Pulmonary artery endothelial cell (primary cell): ENCODE data around the gene PLCXD1. TPM values are rescaled to one million over a fixed set of nuclear protein-coding genes. Genes with fewer than 3 reads are reported as not detected.
A peak's percentile ranks its signal among the peaks of the same experiment; 100 is the strongest.
"Not testable (repeated sequence)": the region's sequence is repeated elsewhere in the genome, so short reads cannot be mapped to it uniquely, and the experiment has no call there.

Experiments used
- DNase-seq: peaks from one replicate; pipeline ENCODE4 v3.0.0-alpha.2; 2011; ENCODE audit warnings: low read depth, low spot score
- total RNA-seq: library from RNA; depleted of rRNA; stranded (reverse); fragments of >200 nt; gene quantifications from 2 replicates; pipeline ENCODE4 v1.2.3, GENCODE V29; 2014

The PLCXD1 gene
- total RNA-seq, 1 donor from 2014 or later: 8.7 TPM

GRCh38 chrX:262381-262909, 18.7 kb upstream of the PLCXD1 start:
- no peak for DNase-seq

- DNase-seq: not testable (repeated sequence)
Measured at GRCh38 chrX:264006-264405, 17.2 kb upstream of the PLCXD1 start.

GRCh38 chrX:264634-265455, 16.3 kb upstream of the PLCXD1 start:
- DNase-seq: no peak

DNA sequence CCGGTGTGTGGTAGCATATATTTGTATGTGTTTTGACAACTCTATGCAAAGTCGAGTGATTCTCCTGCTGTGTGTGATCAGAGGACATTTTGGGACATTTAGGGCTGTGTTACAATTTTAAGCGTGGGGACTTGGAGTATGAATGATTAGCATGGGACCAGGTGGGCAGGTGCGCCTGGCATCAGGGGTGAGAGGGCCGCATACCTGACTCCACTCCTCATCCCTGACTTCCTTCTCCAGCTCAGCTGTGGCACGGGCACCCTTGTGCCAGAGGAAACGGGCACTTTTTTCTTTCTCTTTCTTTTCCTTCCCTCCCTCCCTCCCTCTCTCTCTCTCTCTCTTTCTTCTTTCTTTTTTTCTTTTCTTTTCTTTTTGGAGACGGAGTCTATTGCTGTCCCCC, 15.7 kb upstream of the PLCXD1 start:
- DNase-seq: no peak

- DNase-seq: no peak
Measured at GRCh38 chrX:267771-268261, 13.4 kb upstream of the PLCXD1 start.

DNA sequence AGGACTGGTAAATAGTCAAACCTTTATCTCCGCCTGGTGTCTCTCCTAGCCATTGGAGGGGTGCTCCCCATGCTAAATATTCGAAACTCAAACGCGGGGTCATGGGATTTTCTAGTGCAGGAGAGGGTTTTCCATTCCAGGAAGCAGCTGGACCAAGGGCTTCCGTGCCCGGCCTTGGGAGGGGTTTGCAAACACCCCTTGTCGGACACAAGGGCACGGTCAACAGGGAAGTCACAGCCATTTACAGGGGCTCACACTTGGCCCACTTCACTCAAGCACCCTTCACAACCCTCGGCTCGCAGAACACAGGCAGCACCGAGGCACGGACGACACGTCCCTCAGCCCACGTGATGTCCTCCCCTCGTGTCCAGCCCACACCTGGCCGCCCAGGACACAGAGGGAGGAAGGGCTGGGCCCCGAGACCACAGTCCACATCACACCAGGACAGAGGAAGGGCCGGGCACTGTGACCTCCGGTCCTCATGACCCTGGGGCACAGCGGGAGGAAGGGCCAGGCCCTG, 10.3 kb upstream of the PLCXD1 start:
- no peak for DNase-seq

GRCh38 chrX:274904-275475, 6.2 kb upstream of the PLCXD1 start:
- no peak for DNase-seq

DNA sequence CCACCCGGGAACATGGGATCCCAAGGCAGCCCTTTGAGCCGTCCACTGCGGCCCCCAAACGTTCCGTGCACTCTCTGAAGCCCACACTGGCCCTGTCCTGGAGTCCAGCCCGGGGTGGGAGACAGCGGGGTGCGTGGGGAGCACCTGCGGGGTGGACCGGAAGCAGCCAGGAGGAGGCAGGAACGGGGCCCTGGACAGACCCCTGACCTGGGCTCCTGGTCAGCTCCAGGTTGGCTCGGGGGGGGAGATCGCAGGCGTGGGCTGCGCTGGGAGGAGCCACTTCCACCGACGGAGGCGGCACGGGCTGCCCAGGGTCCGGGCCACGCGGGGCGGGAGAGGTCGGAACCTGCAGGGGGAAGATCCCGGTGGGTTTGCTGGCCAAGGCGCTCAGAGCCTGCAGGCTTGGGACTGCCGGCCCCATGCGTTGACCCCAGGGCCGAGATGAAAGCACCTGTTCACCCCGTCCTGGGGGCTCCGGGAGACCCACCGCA, 5.7 kb upstream of the PLCXD1 start:
- no peak for DNase-seq

- no peak for DNase-seq
Measured at GRCh38 chrX:275967-276580, 5.1 kb upstream of the PLCXD1 start.

DNA sequence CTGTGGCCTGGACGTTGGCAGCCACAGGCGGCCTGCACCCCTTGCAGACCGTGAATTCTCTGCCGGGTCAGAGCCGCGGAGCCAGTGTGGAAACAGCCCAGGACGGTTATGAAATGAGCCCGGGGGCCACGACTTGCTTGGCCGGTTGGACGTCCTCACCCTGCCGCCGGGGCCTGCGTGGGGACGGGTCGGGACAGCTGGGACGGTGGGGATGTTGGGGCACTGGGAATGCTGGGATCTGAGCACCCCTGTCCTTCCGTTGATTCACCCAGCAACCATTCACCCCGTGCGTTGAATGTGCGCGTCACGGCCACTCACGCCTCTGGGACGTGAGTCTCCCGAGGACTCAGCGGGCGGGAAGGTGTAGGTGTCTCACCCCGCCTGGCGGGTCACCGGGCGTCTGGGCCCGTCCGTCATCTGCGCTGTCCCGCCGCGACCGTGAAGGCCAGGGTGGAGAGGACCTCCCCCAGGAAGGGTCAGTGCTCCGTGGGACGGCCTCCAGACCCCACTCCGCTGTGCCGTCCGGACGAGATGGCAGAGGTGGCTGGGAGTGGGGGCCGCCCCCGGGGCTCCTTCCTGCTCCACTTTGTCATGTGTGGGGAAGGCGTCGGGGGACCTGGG, 4.5 kb upstream of the PLCXD1 start:
- no peak for DNase-seq

- DNase-seq: not testable (repeated sequence)
Measured at GRCh38 chrX:279757-280604, 1.2 kb upstream of the PLCXD1 start.

DNA sequence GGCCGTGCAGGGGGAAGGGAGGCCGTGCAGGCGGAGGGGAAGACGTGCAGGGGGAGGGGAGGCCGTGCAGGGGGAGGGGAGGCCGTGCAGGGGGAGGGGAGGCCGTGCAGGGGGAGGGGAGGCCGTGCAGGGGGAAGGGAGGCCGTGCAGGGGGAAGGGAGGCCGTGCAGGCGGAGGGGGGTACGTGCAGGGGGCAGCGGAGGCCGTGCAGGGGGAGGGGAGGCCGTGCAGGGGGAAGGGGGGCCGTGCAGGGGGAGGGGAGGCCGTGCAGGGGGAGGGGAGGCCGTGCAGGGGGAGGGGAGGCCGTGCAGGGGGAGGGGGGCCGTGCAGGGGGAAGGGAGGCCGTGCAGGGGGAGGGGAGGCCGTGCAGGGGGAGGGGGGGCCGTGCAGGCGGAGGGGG, 459 bp upstream of the PLCXD1 start:
- not testable (repeated sequence) for DNase-seq

DNA sequence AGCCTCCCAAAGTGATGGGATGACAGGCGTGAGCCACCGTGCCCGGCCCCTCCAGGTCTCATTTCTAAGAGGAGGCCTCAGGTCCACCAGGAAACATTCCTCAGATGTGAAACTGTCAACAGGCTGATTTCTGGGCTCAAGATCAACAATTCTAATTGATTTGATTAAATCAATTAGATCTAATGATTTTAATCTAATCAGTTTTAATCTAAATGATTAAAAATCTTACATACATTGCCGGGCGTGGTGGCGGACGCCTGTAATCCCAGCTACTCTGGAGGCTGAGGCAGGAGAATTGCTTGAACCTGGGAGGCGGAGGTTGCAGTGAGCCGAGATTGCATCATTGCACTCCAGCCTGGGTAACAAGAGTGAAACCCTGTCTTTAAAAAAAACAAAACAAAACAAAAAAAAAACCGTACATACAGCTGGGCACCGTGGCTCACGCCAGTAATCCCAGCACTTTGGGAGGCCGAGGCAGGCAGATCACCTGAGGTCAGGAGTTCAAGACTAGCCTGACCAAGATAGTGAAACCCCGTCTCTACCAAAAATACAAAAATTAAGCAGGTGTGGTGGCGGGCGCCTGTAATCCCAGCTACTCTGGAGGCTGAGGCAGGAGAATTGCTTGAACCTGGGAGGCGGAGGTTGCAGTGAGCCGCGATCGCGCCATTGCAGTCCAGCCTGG, 960 bp downstream of the PLCXD1 start:
- DNase-seq: not testable (repeated sequence)

DNA sequence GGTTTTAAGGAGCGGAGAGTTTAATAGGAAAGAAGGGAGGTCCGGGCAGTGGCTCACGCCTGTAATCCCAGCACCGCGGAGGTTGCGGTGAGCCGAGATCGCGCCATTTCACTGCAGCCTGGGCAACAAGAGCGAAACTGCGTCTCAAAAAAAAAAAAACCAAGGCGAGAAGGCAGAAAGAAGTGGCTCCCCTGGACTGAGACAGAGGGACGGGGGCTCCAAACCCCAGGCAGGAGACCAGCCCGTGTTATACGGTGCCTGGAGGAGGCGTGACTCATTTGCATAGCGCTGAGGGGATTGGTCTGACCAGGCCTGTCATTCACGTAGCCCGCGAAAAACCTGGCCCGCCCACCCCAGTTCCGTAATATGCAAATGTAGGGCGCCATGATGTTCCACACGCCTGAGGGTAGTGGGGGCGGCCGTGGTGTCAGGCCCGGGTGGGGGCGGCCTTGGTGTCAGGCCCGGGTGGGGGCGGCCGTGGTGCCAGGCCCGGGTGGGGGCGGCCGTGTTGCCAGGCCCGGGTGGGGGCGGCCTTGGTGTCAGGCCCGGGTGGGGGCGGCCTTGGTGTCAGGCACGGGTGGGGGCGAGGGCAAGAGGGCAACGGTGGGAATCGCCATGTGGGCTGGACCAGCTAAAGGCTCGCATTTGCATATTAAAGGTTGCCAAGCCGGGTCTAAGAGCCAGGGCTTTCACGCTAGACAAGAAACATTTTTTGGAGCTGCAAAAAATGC, 2.1 kb downstream of the PLCXD1 start:
- peak; percentile 62 for DNase-seq

DNA sequence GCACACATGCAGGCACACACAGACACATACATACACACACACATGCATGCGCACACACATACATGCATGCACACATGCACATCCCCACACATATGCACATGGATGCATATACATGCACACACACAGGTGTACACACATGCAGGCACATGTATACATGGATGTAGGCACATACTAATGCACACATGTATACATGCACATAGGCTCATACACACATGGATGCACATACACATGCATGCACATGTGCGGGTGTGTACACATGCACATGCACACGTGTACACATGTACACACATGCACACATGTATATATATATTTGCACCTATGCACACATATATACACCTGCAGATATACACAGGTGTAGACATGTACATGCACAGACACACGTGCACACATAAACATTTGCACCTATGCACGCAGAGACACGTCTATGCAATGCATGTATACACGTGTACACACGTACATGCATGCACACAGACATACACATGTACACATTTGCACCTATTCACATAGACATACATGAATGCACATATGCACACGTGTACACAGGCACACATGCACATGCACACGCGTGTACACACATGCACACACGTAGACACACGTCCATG, 4.0 kb downstream of the PLCXD1 start:
- DNase-seq: no peak

GRCh38 chrX:287670-288069, 6.5 kb downstream of the PLCXD1 start:
- DNase-seq: no peak

- DNase-seq: no peak
Measured at GRCh38 chrX:288561-288991, 7.4 kb downstream of the PLCXD1 start.

DNA sequence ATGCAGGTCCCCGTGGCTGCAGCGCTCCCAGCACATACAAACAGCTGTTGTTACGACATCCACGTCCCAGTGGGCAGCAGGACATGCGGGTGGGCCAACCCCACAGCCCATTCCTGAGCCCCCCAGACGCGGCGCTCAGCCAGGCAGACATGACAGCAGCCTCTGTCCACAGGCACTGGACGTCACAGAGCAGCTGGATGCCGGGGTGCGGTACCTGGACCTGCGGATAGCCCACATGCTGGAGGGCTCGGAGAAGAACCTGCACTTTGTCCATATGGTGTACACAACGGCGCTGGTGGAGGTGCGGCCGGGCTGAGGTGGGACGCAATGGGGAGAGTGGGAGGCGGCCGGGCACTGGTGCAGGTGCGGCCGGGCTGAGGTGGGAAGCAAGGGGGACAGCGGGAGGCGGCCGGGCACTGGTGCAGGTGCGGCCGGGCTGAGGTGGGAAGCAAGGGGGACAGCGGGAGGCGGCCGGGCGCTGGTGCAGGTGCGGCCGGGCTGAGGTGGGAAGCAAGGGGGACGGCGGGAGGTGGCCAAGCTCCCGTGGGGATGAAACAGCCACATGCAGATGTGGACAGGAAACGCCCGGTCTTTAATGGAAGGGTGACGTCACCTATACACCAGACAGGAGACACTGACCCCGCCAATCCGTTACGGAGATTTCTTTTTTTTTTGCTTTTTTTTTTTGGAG, 9.4 kb downstream of the PLCXD1 start:
- no peak for DNase-seq
